DMS79 treated with DMSO at 0.1 percent for 48 hours (cell line): ENCODE data around the gene PROC.
"Not testable (repeated sequence)": the region's sequence is repeated elsewhere in the genome, so short reads cannot be mapped to it uniquely, and the experiment has no call there.

Experiments
- DNase-seq: peaks from one replicate; lab custom pipeline; 2025; lab: John Stamatoyannopoulos, UW

Gene PROC

DNA sequence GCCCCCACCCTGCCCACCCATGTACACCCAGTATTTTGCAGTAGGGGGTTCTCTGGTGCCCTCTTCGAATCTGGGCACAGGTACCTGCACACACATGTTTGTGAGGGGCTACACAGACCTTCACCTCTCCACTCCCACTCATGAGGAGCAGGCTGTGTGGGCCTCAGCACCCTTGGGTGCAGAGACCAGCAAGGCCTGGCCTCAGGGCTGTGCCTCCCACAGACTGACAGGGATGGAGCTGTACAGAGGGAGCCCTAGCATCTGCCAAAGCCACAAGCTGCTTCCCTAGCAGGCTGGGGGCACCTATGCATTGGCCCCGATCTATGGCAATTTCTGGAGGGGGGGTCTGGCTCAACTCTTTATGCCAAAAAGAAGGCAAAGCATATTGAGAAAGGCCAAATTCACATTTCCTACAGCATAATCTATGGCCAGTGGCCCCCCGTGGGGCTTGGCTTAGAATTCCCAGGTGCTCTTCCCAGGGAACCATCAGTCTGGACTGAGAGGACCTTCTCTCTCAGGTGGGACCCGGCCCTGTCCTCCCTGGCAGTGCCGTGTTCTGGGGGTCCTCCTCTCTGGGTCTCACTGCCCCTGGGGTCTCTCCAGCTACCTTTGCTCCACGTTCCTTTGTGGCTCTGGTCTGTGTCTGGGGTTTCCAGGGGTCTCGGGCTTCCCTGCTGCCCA, 9.3 kb downstream of the PROC start:
- no peak for DNase-seq

DNA sequence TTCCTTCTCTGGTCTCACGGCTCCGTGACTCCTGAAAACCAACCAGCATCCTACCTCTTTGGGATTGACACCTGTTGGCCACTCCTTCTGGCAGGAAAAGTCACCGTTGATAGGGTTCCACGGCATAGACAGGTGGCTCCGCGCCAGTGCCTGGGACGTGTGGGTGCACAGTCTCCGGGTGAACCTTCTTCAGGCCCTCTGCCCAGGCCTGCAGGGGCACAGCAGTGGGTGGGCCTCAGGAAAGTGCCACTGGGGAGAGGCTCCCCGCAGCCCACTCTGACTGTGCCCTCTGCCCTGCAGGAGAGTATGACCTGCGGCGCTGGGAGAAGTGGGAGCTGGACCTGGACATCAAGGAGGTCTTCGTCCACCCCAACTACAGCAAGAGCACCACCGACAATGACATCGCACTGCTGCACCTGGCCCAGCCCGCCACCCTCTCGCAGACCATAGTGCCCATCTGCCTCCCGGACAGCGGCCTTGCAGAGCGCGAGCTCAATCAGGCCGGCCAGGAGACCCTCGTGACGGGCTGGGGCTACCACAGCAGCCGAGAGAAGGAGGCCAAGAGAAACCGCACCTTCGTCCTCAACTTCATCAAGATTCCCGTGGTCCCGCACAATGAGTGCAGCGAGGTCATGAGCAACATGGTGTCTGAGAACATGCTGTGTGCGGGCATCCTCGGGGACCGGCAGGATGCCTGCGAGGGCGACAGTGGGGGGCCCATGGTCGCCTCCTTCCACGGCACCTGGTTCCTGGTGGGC, 10.0 kb downstream of the PROC start:
- no peak for DNase-seq

DNA sequence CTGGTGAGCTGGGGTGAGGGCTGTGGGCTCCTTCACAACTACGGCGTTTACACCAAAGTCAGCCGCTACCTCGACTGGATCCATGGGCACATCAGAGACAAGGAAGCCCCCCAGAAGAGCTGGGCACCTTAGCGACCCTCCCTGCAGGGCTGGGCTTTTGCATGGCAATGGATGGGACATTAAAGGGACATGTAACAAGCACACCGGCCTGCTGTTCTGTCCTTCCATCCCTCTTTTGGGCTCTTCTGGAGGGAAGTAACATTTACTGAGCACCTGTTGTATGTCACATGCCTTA, 10.5 kb downstream of the PROC start:
- no peak for DNase-seq

DNA sequence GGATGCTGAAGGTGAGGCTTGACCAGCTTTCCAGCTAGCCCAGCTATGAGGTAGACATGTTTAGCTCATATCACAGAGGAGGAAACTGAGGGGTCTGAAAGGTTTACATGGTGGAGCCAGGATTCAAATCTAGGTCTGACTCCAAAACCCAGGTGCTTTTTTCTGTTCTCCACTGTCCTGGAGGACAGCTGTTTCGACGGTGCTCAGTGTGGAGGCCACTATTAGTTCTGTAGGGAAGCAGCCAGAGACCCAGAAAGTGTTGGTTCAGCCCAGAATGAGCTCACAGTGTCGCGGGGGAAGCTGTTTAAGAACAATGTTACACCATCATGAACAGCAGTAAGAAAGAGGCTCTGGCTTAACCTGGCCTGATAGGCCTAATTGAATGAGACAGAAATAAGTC, 11.1 kb downstream of the PROC start:
- DNase-seq = no peak

DNA sequence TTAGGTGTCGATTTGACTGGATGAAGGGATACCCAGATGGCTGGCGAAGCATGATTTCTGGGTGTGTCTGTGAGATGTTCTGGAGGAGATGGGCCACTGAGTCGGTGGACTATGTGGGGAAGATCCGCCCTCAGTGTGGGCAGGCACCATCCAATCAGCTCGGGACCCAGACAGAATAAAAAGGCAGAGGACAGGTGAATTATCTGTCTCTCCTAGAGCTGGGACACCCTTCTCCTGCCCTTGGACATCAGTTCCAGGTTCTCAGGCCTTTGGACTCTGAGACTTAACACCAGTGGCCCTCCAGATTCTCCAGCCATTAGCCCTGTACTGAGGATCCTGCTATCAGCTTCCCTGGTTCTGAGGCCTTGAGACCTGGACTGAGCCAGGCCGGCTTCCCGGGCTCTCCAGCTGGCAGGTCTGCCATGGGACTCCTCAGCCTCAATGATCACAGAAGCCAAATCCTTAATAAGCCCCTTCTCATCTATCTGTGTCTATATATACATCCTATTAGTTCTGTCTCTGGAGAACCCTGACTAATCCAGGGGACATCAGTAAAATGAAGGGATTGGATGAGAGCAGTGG, 11.7 kb downstream of the PROC start:
- DNase-seq = no peak

DNA sequence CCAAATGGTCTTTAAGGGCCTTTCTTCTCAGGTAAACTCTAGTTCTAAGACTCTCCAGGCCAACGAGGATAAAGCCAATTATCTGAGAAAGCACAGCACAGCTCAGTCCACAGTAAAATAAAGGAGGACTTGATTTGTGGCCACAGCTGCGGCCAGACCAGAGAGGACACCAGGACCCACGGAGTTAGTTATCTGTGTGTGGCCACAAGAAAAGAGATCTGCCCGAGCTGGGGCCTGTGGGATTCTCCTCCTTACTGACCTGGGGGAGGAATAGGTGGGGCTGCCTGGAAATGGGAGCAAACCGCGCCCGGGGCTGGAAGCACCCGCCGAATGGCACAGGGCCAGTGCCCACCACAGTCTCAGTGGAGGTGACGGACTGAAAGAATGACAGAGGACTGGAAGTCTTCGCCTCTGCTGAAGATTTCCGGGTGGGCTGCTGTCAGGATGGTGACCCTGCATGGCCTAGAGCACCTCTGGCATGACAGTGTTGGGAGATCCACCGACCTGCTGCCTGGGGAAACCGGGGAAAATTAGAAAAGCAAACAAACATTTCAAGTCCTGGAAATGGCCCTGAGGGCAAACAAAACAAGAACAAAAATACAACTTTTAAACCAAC, 13.3 kb downstream of the PROC start:
- no peak for DNase-seq

DNA sequence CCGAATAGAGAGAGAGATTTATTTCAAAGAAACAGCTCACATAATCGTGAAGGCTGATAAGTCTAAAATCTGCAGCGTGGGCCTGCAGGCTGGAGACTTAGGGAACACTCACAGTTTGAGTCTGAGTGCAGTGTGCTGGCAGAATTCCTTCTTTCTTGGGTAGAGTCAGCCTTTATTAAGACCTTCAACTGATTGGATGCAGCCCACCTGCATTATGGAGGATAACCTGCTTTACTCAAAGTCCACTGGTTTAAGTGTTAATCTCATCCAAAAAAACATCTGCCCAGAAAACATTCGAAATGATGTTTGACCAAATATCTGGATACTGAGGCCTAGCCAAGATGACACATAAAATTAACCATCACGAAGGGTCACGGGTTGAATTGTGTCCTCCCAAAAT, 16.3 kb downstream of the PROC start:
- no peak for DNase-seq

DNA sequence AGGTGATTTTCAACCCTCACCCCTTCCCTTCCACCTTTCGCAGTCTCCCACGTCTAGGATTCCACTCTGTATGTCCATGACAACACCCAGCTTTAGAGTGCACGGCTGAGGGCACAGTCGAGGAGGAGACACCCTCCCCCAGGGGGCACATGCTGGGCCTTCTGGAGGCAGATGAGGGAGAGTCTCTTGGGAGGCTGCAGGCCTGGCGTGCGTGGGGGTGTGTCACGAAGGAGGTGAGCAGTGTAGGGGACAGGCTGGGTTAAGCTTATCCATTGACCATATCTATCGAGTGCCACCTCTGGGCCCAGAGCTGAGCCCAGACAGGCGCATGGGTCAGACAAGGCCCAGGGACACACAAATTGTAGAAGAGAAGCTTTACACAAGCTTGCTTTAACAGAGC, 18.8 kb downstream of the PROC start:
- no peak for DNase-seq

DNA sequence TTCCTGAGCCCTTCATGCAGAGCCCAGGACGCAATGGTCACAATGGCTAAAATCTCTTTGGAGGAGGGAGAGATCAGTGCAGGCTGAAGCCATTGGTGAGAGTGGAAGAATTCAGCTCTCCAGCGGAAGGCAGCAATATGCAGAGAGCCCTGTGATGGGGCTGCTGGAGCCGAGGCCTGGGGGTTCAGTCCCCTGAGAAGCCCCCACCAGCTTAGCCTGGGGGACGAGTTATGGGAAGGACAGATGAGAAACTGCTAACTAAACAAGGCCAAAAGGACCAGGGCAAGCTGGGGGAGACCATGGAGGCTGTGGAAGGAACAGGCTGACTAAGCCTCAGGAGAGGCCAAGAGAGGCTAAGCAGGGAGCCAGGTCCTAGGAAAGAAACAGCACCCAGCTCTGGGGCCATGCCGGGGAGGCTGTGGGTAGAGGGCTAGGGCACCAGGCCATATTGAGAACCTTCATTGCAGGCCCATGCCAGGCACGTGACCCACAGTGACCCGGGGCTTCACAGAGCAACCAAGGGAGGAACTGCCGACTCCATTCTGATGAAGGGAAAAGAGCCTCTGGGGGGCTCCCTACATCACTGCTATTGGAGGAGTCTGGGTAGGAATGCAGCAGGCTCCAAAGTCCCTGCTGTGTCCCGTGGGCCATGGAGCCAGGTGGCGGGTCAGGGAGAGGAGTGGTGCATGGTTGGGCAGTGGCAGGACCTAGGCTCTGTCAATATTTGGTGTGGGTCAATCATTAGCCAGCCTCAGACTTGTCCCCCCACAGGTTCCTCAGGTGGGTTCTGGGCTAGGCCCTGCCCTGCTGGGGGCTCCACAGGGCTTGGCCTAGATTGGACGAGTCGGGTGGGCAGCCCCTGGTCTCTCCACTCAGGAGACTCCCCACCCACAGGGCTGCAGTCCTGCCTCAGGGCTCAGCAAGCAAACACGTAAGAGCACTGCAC, 19.8 kb downstream of the PROC start:
- DNase-seq = no peak

DNA sequence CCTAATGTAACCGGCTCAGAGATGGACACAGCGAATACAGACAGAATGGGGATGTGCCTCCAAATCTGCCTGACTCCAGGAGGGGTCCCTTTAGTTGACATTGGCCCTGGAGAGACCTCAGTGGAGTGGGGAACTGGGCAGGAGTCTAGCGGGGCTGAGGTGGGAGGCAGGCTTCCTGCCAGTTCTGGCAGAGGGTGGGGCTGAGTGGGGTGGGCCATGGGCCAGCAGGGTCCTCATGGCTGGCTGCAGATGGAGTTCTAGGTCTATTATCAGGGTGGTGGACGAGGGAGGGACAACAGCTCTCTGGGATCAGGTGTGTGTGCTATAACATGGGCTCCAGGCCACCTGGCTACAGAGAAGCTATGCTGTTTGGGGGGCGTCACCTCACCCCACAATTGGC, 21.1 kb downstream of the PROC start:
- DNase-seq = no peak

DNA sequence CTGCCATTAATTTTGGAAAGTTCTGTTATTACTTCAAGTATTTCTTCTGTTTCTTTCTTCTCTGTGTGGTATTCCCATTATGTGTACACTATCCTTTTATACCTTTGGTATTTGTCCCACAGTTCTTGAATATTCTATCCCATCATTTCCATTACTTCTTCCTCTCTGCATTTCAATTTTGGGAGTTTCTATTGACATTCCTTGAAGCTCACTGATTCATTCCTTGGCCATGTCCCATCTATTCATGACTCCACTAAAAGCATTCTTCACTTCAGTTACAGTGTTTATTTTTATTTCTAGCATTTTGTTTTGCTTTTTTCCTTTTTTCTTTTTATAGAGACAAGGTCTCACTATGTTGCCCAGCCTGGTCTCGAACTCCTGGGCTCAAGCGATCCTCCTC, 30.3 kb downstream of the PROC start:
- DNase-seq = no peak

DNA sequence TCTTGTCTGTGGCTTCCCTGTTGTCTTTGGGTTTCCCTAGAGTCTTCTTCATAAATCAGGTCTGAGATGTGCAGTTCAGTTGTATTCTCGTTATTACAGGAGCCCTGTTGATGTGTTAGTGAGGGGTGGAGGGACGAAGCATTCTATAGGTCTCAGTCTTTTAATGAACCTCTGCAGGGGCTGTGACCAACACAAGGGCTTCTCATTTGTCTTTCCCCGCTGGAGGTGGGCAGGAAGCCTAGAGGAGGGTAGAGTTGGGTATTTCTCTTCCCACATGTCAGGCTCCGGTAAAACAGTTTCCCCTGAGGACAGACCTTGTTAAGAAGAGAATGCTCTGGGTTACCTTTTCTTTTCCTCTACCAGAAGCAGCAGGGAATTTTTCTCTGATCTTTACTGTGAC, 31.2 kb downstream of the PROC start:
- DNase-seq = no peak

DNA sequence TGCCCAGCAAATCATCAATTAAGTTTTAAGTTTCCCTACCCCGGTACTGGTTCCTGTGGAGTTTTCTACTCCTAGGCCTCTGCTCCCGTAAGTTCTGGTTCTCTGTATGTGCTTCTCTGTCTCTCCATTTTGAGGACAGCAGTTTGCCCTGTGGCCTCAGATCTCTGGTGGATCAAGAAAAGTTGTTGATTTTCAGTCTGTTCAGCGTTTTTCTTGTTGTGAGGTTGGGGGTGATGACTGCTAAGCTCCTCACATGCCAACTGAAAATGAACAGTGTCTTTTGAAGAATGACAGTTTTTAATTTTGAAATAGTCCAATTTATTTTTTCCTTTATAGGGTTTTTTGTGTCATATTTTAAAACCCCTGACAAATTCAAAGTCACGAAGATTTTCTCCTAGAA, 31.7 kb downstream of the PROC start:
- DNase-seq = no peak

DNA sequence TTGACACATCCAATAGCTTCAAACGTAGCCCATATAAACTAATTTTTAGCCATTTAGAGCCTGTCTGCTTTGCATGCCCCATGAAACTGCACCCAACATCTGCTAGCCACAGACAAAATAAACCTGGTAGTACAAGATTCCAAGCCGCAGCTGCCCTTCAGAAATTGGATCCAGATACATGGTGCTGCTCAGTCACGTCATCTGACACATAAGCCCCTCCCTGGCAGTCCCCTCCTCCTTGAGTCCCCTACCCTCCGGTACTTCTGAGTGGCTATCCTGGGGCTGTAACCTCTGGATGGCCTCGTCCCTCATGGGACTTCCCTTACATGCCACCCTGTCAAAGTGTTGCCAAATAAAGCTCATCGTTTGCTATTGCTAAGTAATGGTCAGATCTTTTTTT, 33.8 kb downstream of the PROC start:
- DNase-seq = no peak

DNA sequence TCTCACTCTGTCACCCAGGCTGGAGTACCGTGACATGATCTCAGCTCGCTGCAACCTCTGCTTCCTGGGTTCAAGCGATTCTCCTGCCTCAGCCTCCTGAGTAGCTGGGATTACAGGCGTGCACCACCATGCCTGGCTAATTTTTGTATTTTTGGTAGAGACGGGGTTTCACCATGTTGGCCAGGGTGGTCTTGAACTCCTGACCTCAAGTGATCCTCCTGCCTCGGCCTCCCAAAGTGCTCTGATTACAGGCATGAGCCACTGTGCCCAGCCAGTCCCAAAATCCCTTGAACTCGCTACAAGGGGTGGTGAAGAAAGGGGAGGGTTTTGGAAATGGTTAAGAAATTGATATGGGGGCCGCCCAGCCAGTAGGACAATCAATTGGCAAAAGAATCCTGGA, 34.2 kb downstream of the PROC start:
- not testable (repeated sequence) for DNase-seq

DNA sequence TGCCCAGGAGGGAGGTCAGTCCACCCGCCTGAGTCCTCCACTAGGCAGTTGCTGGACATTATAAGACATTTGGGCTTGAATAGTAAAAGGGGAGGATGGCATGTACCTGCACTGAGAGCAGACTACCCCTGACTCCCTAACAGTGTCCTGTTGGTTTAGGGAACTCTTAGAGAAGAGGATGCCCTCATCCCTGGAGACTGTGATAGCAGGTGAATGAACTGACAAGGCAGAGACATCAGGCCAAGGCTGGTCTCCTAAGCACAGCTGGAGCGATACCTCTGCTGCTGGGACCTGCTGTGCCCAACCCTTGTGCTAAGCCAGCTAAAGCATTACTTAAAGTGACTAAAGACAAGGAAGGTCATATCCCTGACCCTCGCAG, 34.8 kb downstream of the PROC start:
- no peak for DNase-seq

DNA sequence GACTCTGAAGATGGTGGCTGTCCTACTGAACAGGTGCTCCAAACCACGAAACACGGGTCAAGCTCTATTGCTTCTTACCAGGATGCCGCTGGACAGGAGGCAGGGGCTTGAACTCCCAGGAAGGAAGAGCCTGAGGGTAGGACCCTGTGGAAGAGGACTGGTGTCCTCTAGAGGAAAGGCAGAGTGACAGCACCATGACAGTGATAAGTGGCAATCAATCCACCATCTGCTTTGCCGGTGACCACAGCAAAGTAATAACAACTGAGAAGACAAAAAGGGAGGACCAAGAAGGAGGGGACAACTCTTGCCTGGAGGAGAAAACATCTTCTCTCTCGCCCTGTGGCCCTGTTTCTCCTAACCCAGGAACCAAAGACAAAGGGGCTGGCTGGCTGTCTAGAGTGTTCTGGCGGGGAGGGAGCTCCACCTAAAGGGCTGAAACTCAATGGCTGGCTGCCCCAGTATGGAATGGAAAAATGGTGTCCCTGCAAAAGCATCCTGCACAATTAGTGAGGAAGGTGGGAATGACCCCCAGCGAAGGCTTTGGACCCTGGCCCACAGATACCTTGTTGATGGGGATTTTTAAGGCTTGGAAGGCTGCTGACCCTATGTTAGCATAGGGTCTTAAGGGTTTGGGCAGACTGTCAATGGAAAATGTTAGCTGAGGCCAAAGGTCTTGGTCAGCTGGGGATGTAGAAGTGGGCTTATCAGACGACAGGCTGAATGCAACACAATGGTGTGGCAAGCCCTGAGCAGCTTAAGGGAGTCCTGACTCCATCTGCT, 35.4 kb downstream of the PROC start:
- DNase-seq = no peak

DNA sequence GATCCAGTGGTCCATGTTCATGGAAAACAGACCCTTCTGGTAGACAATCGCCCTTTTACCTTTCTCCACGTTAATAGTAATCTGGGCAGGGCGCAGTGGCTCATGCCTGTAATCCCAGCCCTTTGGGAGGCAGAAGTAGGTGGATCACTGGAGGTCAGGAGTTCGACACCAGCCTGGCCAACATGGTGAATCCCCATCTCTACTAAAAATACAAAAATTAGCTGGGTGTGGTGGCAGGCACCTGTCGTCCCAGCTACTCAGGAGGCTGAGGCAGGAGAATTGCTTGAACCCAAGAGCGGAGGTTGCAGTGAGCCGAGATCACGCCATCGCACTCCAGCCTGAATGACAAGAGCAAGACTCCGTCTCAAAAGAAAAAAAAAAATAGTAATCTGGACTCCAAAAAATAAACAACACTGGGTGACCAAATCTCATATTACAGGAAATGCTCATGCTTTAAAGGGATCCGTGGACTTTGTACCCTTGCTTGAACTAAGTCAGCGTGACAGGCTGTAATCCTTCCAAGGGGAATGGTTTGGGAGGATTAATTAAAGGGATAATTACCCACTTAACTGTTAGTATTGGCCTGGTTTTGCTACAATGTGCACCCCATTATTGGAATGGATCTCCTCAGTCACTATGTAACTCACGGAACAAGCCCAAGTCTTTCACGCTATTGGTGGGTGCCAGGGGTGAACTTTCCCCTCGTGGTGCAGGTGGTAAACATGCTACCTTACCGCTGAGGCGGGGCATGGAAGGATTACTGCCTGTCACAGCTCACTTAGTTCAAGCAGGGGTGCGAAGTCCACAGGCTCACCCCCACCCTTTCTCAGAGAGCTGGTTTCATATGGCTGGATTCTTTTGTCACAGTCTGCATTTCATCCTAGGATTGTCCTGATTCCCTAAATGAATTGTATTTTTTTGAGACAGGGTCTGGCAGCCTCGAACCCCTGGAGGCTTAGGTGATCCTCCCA, 36.7 kb downstream of the PROC start:
- no peak for DNase-seq

DNA sequence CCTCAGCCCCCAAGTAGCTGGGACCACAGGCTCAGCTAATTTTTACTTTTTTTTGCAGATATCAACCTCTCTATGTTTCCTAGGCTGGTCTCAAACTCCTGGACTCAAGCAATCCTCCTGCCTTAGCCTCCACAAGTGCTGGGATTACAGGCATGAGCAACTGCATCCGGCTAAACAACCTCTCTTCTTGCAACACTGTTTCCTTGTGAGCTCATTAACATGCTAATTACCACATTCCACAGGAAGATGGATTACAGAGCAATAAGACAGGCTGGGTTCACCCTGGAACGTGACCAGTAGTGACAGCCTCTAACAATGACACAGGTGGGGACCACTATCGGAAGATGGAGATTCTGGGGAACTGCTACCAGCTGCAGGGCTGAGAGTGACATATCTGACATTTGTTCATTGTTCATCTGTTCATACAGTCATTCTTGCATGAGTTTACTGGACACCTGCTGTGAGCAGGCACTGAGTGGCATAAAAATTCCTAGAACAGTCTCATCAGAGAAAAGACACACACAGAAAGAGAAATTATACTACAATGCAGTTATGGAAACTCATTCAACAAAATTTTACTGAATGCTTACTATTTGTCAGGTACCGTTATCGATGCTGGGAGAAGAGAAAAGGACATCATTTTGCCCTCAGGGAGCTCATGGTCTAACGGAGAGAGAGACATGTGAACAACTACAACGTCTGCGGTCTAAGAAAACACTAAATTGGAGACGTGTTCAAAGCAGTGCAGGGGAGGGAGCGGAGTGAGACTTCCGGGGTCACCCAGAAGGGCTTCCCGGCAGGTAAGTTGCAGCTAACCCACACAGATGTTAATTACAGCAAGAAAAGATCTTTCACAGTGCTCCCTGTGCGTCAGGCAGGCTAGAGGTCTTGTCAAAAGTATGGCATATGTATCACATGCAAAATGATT, 37.6 kb downstream of the PROC start:
- no peak for DNase-seq
